ENCODE results near the gene NR3C2. TPM values are rescaled to one million over a fixed set of nuclear protein-coding genes. Genes with fewer than 3 reads are reported as not detected.

The NR3C2 gene
- total RNA-seq, 1 experiment from 2014 or later, result 0.96 TPM

- H3K9me3 ChIP-seq (ENCODE audit: insufficient read depth, low read depth), result no peaks in the 10 kb centered on the region
- intact Hi-C loops (cut with micrococcal nuclease; ENCODE audit: unreplicated experiment), result no loop called here
- no peak for DNase-seq
- no peaks in the 10 kb centered on the region for H3K4me1 ChIP-seq (replicated peaks; ENCODE audit: insufficient read depth)
- H3K4me3 ChIP-seq, result no peak overlapping the region
- H3K36me3 ChIP-seq (ENCODE audit: low read depth), result no peaks in the 10 kb centered on the region
- TF ChIP-seq EZH2 (IDR thresholded peaks at IDR 0.05; ENCODE audit: low read depth) (no peak), CTCF (conservative IDR thresholded peaks at IDR 0.05) (no peak)
- H3K9me2 ChIP-seq (ENCODE audit: insufficient read depth), result no peaks in the 10 kb centered on the region
- no peak overlapping the region for H3K4me2 ChIP-seq
- ChIA-PET POLR2A (ENCODE audit: unreplicated experiment) (interaction anchor here (0.6 kb wide), 1 partner anchor 19 kb away, joined by 4 read pairs; no protein-coding TSS in a partner anchor), CTCF (interaction anchor here (0.7 kb wide), 1 partner anchor 251 kb away, joined by 5 read pairs; no protein-coding TSS in a partner anchor)
- no peaks in the 10 kb centered on the region for H3F3A ChIP-seq (ENCODE audit: insufficient read depth, low read depth)
- H2AFZ ChIP-seq, result no peak overlapping the region
- no peaks in the 10 kb centered on the region for H4K20me1 ChIP-seq (ENCODE audit: insufficient read depth)
- H3K27ac ChIP-seq, result no peak overlapping the region
- no TSS peak for BruUV-seq (replicated peaks)
- no peaks in the 10 kb centered on the region for H3K27me3 ChIP-seq (ENCODE audit: insufficient read depth, low read depth)
- H3K79me2 ChIP-seq (ENCODE audit: low read depth), result no peaks in the 10 kb centered on the region
Measured at GRCh38 chr4:148162991-148163390, 279.2 kb downstream of the NR3C2 start.

GRCh38 chr4:148162519-148162918 is 279.7 kb downstream of the NR3C2 start:
- TF ChIP-seq EZH2 (IDR thresholded peaks at IDR 0.05; ENCODE audit: low read depth), result no peak
- TF ChIP-seq CTCF (conservative IDR thresholded peaks at IDR 0.05), result no peak
- no peaks in the 10 kb centered on the region for H3F3A ChIP-seq (ENCODE audit: insufficient read depth, low read depth)
- ChIA-PET POLR2A (ENCODE audit: unreplicated experiment) (interaction anchor here (0.6 kb wide), 1 partner anchor 19 kb away, joined by 4 read pairs; no protein-coding TSS in a partner anchor), CTCF (interaction anchor here (0.7 kb wide), 1 partner anchor 252 kb away, joined by 5 read pairs; no protein-coding TSS in a partner anchor)
- BruUV-seq (replicated peaks), result no TSS peak
- H3K27me3 ChIP-seq (ENCODE audit: insufficient read depth, low read depth), result no peaks in the 10 kb centered on the region
- no peak for DNase-seq
- no peak overlapping the region for H3K4me3 ChIP-seq
- intact Hi-C loops (cut with micrococcal nuclease; ENCODE audit: unreplicated experiment), result no loop called here
- H4K20me1 ChIP-seq (ENCODE audit: insufficient read depth), result no peaks in the 10 kb centered on the region
- no peak overlapping the region for H2AFZ ChIP-seq
- H3K9me3 ChIP-seq (ENCODE audit: insufficient read depth, low read depth), result no peaks in the 10 kb centered on the region
- no peaks in the 10 kb centered on the region for H3K4me1 ChIP-seq (replicated peaks; ENCODE audit: insufficient read depth)
- no peaks in the 10 kb centered on the region for H3K9me2 ChIP-seq (ENCODE audit: insufficient read depth)
- no peak overlapping the region for H3K27ac ChIP-seq
- no peak overlapping the region for H3K4me2 ChIP-seq
- no peaks in the 10 kb centered on the region for H3K79me2 ChIP-seq (ENCODE audit: low read depth)
- no peaks in the 10 kb centered on the region for H3K36me3 ChIP-seq (ENCODE audit: low read depth)

GRCh38 chr4:148161601-148162000 is 280.6 kb downstream of the NR3C2 start:
- Histone ChIP-seq H3K4me1 (replicated peaks; ENCODE audit: insufficient read depth) (no peaks in the 10 kb centered on the region), H3K79me2 (ENCODE audit: low read depth) (no peaks in the 10 kb centered on the region), H4K20me1 (ENCODE audit: insufficient read depth) (no peaks in the 10 kb centered on the region), H3K4me3 (no peak overlapping the region), H3K4me2 (no peak overlapping the region), H3K27ac (no peak overlapping the region), H3K9me2 (ENCODE audit: insufficient read depth) (no peaks in the 10 kb centered on the region), H3K27me3 (ENCODE audit: insufficient read depth, low read depth) (no peaks in the 10 kb centered on the region), H2AFZ (no peak overlapping the region), H3F3A (ENCODE audit: insufficient read depth, low read depth) (no peaks in the 10 kb centered on the region), H3K9me3 (ENCODE audit: insufficient read depth, low read depth) (no peaks in the 10 kb centered on the region), H3K36me3 (ENCODE audit: low read depth) (no peaks in the 10 kb centered on the region)
- ChIA-PET CTCF (no interaction called here), POLR2A (ENCODE audit: unreplicated experiment) (no interaction called here)
- TF ChIP-seq CTCF (conservative IDR thresholded peaks at IDR 0.05) (no peak), EZH2 (IDR thresholded peaks at IDR 0.05; ENCODE audit: low read depth) (no peak)
- no TSS peak for BruUV-seq (replicated peaks)
- intact Hi-C loops (cut with micrococcal nuclease; ENCODE audit: unreplicated experiment), result no loop called here
- no peak for DNase-seq

Data from PC-9 (cell line).